HepG2 (cell line): ENCODE measurements around the gene NT5DC1. TPM values are rescaled to one million over a fixed set of nuclear protein-coding genes. Genes with fewer than 3 reads are reported as not detected.

Source experiments
- CBX5 ChIP-seq: sonication (generic); formaldehyde crosslinking; IDR thresholded peaks from 2 replicates; pipeline ENCODE4 v1.4.0; 2020; ENCODE audit warnings: missing genetic modification reagents, borderline replicate concordance
- FOXM1 ChIP-seq: sonication (generic); formaldehyde crosslinking; IDR thresholded peaks from 2 replicates; pipeline ENCODE4 v1.5.0; 2020; ENCODE audit warnings: missing genetic modification reagents
- MEIS2 ChIP-seq: sonication (generic); formaldehyde crosslinking; IDR thresholded peaks from 2 replicates; pipeline ENCODE4 v1.9.0; 2021; ENCODE audit warnings: mild to moderate bottlenecking, missing genetic modification reagents
- MXI1 ChIP-seq: IDR thresholded peaks from 3 replicates; pipeline ENCODE4 v1.6.1; 2012; ENCODE audit warnings: low read depth, low read length, inconsistent platforms, borderline replicate concordance
- NFE2 ChIP-seq: sonication (generic); formaldehyde crosslinking; IDR thresholded peaks from 2 replicates; pipeline ENCODE4 v1.4.0; 2020; ENCODE audit warnings: missing genetic modification reagents
- RARG ChIP-seq: sonication (generic); formaldehyde crosslinking; IDR thresholded peaks from 2 replicates; pipeline ENCODE4 v1.4.0; 2020; ENCODE audit warnings: low read depth, mild to moderate bottlenecking, missing genetic modification reagents
- SAFB2 ChIP-seq: sonication (generic); formaldehyde crosslinking; IDR thresholded peaks from 2 replicates; pipeline ENCODE4 v1.5.1; 2020; ENCODE audit warnings: missing genetic modification reagents, low read depth, mild to moderate bottlenecking, borderline replicate concordance
- SCMH1 ChIP-seq: sonication (generic); formaldehyde crosslinking; IDR thresholded peaks from 2 replicates; pipeline ENCODE4 v1.9.0; 2021; ENCODE audit warnings: missing genetic modification reagents, mild to moderate bottlenecking, borderline replicate concordance
- ZBTB42 ChIP-seq: sonication (generic); formaldehyde crosslinking; IDR thresholded peaks from 2 replicates; pipeline ENCODE4 v1.5.0; 2020; ENCODE audit warnings: mild to moderate bottlenecking, missing genetic modification reagents
- ZNF121 ChIP-seq: sonication (generic); formaldehyde crosslinking; IDR thresholded peaks from 2 replicates; pipeline ENCODE4 v1.5.0; 2020; ENCODE audit warnings: mild to moderate bottlenecking, missing genetic modification reagents
- ZNF224 ChIP-seq: sonication (generic); formaldehyde crosslinking; IDR thresholded peaks from 2 replicates; pipeline ENCODE4 v1.5.0; 2020; ENCODE audit warnings: mild to moderate bottlenecking, missing genetic modification reagents
- ZNF335 ChIP-seq: sonication (generic); formaldehyde crosslinking; IDR thresholded peaks from 2 replicates; pipeline ENCODE4 v1.4.0; 2020; ENCODE audit warnings: missing genetic modification reagents
- ZNF430 ChIP-seq: sonication (generic); formaldehyde crosslinking; IDR thresholded peaks from 2 replicates; pipeline ENCODE4 v1.9.0; 2021; ENCODE audit warnings: mild to moderate bottlenecking, missing genetic modification reagents
- ZNF629 ChIP-seq: sonication (generic); formaldehyde crosslinking; conservative IDR thresholded peaks from 2 replicates; pipeline ENCODE4 v1.5.0; 2020; ENCODE audit warnings: missing genetic modification reagents
- ZNF678 ChIP-seq: sonication (generic); formaldehyde crosslinking; IDR thresholded peaks from 2 replicates; pipeline ENCODE4 v1.4.0; 2020; ENCODE audit warnings: mild to moderate bottlenecking, missing genetic modification reagents
- polyA plus RNA-seq, 8 experiments: library from polyadenylated mRNA; depleted of rRNA in 3 of 8; stranded (reverse) in 7 of 8; unstranded in 1 of 8; fragments of >200 nt; fragmentation: Illumina TruSeq in 4 of 8; extraction: Trizol in 4 of 8; gene quantifications; 2 replicates each; pipeline versions ENCODE4 v1.2.1 to v1.2.3, GENCODE V29; 2011 to 2016; ENCODE audit warnings: low read depth in 4 of 8, missing spikeins in 1 of 8, mixed read lengths in 1 of 8; ENCODE audit not compliant: insufficient read depth in 1 of 8
- total RNA-seq, 5 experiments: library from RNA; depleted of rRNA; stranded (reverse); fragments of >200 nt; fragmentation: Illumina TruSeq; extraction: Trizol; gene quantifications; 2 replicates each; pipeline ENCODE4 v1.2.3, GENCODE V29; 2016; ENCODE audit warnings: low read depth in 1 of 5
- TF ChIP-seq, protein P1 (sequence below): sonication (generic); formaldehyde crosslinking; IDR thresholded peaks from 2 replicates; pipeline ENCODE4 v1.8.0; 2022; ENCODE audit warnings: mild to moderate bottlenecking, missing genetic modification reagents
- TF ChIP-seq, protein P2 (sequence below): sonication (generic); formaldehyde crosslinking; IDR thresholded peaks from 2 replicates; pipeline ENCODE4 v1.4.0; 2020; ENCODE audit warnings: missing genetic modification reagents
- TF ChIP-seq, protein P3 (sequence below): sonication (generic); formaldehyde crosslinking; IDR thresholded peaks from 2 replicates; pipeline ENCODE4 v1.5.1; 2020; ENCODE audit warnings: mild to moderate bottlenecking, missing genetic modification reagents, borderline replicate concordance
- TF ChIP-seq, protein P4 (sequence below): sonication (generic); formaldehyde crosslinking; IDR thresholded peaks from 2 replicates; pipeline ENCODE4 v1.5.0; 2020; ENCODE audit warnings: missing genetic modification reagents, mild to moderate bottlenecking, borderline replicate concordance

Gene NT5DC1
- total and polyA plus RNA-seq, 2 of the 13 experiments (the other 11 are each of a cell fraction or from before 2014, with no cell fraction given) = 27.0 to 56.1 TPM

DNA sequence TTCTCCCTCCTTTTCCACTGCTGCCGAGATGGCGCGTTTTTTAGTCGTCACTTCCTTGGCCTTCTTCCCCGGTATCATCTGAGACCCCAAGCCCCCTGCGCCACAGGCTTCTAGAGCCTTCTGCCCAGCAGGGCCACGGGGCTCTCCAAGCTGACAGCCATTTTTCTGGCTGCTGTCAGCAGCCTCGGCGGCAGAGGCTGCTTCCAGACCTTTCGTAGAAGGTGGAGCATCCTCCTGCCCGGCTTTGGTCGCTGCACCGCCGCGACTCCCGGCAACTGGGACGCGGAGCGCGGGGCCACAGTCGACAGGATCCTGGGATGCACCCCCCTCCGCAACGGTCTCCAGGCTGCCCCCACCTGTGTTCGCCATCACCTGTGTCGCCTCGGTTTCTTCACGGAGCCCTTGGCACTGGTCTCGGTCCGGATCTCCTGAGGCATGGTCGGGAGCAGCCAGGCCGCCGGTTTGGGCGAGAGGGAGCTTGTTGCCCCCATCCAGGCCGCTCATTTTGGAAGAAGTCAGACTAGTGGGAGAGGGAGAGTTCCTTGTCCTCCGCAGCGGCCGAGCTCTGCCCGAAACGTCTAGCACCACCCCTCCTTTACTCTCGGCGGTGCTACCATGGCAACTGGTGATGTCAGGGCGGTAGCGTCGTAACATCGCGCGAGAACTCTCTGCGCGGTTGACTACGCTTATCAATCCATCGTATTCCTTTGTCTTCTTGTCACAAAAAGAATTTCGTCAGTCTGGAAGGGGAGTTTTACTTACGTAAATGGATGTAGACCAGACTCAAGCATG lies 153.0 kb downstream of the NT5DC1 start, which contains the start of gene TSPYL4 (continued):
- TF ChIP-seq NFE2 (CRISPR knock-in tag) (no peak), RARG (CRISPR knock-in tag) (no peak), ZNF678 (CRISPR knock-in tag) (peak; percentile 50; the same call in 1 of the 2 replicates), CBX5 (CRISPR knock-in tag) (no peak), ZNF224 (CRISPR knock-in tag) (no peak), ZBTB42 (0 out of 2 replicates have a peak, but pooled peaks have one; percentile 63), SAFB2 (CRISPR knock-in tag) (peak; percentile 78; the same call in 1 of the 2 replicates), SCMH1 (CRISPR knock-in tag) (no peak), MXI1 (peak; percentile 96), ZNF335 (no peak), ZNF629 (no peak), MEIS2 (CRISPR knock-in tag) (peak; percentile 51; the same call in 1 of the 2 replicates), ZNF121 (CRISPR knock-in tag) (no peak), FOXM1 (CRISPR knock-in tag) (0 out of 2 replicates have a peak, but pooled peaks have one; percentile 50), ZNF430 (CRISPR knock-in tag) (no peak)
- TF ChIP-seq, protein P1, sequence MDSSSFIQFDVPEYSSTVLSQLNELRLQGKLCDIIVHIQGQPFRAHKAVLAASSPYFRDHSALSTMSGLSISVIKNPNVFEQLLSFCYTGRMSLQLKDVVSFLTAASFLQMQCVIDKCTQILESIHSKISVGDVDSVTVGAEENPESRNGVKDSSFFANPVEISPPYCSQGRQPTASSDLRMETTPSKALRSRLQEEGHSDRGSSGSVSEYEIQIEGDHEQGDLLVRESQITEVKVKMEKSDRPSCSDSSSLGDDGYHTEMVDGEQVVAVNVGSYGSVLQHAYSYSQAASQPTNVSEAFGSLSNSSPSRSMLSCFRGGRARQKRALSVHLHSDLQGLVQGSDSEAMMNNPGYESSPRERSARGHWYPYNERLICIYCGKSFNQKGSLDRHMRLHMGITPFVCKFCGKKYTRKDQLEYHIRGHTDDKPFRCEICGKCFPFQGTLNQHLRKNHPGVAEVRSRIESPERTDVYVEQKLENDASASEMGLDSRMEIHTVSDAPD (CRISPR knock-in tag) = peak; percentile 19; the same call in 1 of the 2 replicates
- TF ChIP-seq, protein P2, sequence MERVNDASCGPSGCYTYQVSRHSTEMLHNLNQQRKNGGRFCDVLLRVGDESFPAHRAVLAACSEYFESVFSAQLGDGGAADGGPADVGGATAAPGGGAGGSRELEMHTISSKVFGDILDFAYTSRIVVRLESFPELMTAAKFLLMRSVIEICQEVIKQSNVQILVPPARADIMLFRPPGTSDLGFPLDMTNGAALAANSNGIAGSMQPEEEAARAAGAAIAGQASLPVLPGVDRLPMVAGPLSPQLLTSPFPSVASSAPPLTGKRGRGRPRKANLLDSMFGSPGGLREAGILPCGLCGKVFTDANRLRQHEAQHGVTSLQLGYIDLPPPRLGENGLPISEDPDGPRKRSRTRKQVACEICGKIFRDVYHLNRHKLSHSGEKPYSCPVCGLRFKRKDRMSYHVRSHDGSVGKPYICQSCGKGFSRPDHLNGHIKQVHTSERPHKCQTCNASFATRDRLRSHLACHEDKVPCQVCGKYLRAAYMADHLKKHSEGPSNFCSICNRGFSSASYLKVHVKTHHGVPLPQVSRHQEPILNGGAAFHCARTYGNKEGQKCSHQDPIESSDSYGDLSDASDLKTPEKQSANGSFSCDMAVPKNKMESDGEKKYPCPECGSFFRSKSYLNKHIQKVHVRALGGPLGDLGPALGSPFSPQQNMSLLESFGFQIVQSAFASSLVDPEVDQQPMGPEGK = peak; percentile 73; the same call in 1 of the 2 replicates
- TF ChIP-seq, protein P3, sequence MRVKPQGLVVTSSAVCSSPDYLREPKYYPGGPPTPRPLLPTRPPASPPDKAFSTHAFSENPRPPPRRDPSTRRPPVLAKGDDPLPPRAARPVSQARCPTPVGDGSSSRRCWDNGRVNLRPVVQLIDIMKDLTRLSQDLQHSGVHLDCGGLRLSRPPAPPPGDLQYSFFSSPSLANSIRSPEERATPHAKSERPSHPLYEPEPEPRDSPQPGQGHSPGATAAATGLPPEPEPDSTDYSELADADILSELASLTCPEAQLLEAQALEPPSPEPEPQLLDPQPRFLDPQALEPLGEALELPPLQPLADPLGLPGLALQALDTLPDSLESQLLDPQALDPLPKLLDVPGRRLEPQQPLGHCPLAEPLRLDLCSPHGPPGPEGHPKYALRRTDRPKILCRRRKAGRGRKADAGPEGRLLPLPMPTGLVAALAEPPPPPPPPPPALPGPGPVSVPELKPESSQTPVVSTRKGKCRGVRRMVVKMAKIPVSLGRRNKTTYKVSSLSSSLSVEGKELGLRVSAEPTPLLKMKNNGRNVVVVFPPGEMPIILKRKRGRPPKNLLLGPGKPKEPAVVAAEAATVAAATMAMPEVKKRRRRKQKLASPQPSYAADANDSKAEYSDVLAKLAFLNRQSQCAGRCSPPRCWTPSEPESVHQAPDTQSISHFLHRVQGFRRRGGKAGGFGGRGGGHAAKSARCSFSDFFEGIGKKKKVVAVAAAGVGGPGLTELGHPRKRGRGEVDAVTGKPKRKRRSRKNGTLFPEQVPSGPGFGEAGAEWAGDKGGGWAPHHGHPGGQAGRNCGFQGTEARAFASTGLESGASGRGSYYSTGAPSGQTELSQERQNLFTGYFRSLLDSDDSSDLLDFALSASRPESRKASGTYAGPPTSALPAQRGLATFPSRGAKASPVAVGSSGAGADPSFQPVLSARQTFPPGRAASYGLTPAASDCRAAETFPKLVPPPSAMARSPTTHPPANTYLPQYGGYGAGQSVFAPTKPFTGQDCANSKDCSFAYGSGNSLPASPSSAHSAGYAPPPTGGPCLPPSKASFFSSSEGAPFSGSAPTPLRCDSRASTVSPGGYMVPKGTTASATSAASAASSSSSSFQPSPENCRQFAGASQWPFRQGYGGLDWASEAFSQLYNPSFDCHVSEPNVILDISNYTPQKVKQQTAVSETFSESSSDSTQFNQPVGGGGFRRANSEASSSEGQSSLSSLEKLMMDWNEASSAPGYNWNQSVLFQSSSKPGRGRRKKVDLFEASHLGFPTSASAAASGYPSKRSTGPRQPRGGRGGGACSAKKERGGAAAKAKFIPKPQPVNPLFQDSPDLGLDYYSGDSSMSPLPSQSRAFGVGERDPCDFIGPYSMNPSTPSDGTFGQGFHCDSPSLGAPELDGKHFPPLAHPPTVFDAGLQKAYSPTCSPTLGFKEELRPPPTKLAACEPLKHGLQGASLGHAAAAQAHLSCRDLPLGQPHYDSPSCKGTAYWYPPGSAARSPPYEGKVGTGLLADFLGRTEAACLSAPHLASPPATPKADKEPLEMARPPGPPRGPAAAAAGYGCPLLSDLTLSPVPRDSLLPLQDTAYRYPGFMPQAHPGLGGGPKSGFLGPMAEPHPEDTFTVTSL = peak; percentile 49; the same call in 1 of the 2 replicates
- TF ChIP-seq, protein P4, sequence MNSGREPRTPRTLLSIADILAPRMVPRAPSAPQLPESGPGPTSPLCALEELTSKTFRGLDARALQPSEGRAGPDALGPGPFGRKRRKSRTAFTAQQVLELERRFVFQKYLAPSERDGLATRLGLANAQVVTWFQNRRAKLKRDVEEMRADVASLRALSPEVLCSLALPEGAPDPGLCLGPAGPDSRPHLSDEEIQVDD (CRISPR knock-in tag) = no peak
